ENCODE measurements around the gene TGIF2.

TGIF2 gene

GRCh38 chr20:36601540-36601939 lies 28.1 kb downstream of the TGIF2 start:
- no peaks in the 10 kb centered on the region for H3K36me3 ChIP-seq (replicated peaks; ENCODE audit: insufficient read depth, low read length)
- no peak for DNase-seq
- H2AFZ ChIP-seq (ENCODE audit: low read length): no peak overlapping the region
- no peak overlapping the region for H3K4me3 ChIP-seq (ENCODE audit: low read length)
- H3K27me3 ChIP-seq (replicated peaks; ENCODE audit: insufficient read depth, low read length): no peaks in the 10 kb centered on the region
- peaks cover 23% of the 10 kb centered on the region; the same call in 1 of the 2 replicates for H3F3A ChIP-seq (ENCODE audit: insufficient read depth, low read length)
- no peak overlapping the region for H3K9ac ChIP-seq (ENCODE audit: low read length)
- H4K20me1 ChIP-seq (ENCODE audit: insufficient read depth, low read length): no peaks in the 10 kb centered on the region
- no peaks in the 10 kb centered on the region for H3K9me3 ChIP-seq (replicated peaks; ENCODE audit: insufficient read depth, low read length)
- H3K4me1 ChIP-seq (ENCODE audit: low read length): peaks cover 15% of the 10 kb centered on the region
- TF ChIP-seq EZH2phosphoT487 (IDR thresholded peaks at IDR 0.05; ENCODE audit: low read length) (no peak), CTCF (IDR thresholded peaks at IDR 0.05; ENCODE audit: low read length) (no peak), EZH2 (optimal IDR thresholded peaks at IDR 0.05; ENCODE audit: low read depth, low read length) (no peak)
- H3K27ac ChIP-seq (ENCODE audit: low read length): no peak overlapping the region
- no peaks in the 10 kb centered on the region for H3K9me2 ChIP-seq (replicated peaks; ENCODE audit: insufficient read depth, low read length)
- H3K79me2 ChIP-seq (ENCODE audit: low read length): peaks cover 10% of the 10 kb centered on the region
- H3K4me2 ChIP-seq (ENCODE audit: low read depth, low read length): no peak overlapping the region

GRCh38 chr20:36604952-36605398 lies 31.6 kb downstream of the TGIF2 start:
- Histone ChIP-seq H3K9me2 (replicated peaks; ENCODE audit: insufficient read depth, low read length) (no peaks in the 10 kb centered on the region), H3K9ac (ENCODE audit: low read length) (peak overlapping the region; percentile 94), H3K4me2 (ENCODE audit: low read depth, low read length) (peak overlapping the region; percentile 87), H3K9me3 (replicated peaks; ENCODE audit: insufficient read depth, low read length) (no peaks in the 10 kb centered on the region), H3F3A (ENCODE audit: insufficient read depth, low read length) (peaks cover 27% of the 10 kb centered on the region; the same call in 1 of the 2 replicates), H3K4me3 (ENCODE audit: low read length) (peak overlapping the region; percentile 97), H2AFZ (ENCODE audit: low read length) (peak overlapping the region; percentile 79), H3K27me3 (replicated peaks; ENCODE audit: insufficient read depth, low read length) (no peaks in the 10 kb centered on the region), H3K4me1 (ENCODE audit: low read length) (peaks cover 16% of the 10 kb centered on the region), H3K79me2 (ENCODE audit: low read length) (peaks cover 43% of the 10 kb centered on the region), H3K36me3 (replicated peaks; ENCODE audit: insufficient read depth, low read length) (peaks cover 10% of the 10 kb centered on the region; the same call in 1 of the 2 replicates), H4K20me1 (ENCODE audit: insufficient read depth, low read length) (no peaks in the 10 kb centered on the region), H3K27ac (ENCODE audit: low read length) (peak overlapping the region; percentile 98)
- DNase-seq: peak; percentile 72
- TF ChIP-seq EZH2 (optimal IDR thresholded peaks at IDR 0.05; ENCODE audit: low read depth, low read length) (no peak), EZH2phosphoT487 (IDR thresholded peaks at IDR 0.05; ENCODE audit: low read length) (no peak), CTCF (IDR thresholded peaks at IDR 0.05; ENCODE audit: low read length) (no peak)

DNA sequence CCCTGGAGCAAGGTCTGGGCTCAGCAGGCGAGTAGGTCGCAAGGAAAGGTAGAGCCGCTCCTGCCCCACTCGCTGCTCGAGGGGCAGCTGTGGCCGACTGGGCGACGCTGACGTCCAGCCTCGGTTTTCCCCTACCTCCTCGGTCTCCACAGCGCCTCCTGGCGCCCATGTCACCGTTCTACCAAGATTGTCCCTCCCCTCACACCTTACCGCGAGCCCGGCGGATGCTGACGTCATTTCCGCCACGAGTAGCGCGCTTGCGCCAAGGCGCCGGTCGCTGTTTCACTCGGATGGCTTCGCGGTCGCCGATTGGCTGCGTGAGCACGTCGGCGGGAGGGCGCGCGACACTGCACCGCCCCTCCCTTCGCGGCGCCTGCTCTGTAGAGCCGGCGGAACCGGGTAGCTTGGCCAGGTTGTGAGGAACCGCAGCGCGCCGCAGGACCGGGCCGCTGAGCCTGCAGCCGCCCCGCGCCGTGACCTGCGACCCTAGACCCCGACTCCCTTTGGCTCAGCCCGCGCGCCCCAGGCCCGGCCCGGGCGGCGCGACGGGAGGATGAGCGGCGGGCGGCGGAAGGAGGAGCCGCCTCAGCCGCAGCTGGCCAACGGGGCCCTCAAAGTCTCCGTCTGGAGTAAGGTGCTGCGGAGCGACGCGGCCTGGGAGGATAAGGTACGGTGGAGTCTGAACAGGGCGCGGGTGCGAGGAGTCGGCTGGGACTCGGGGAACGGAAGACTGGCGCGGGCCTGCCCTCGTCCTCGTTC lies 32.2 kb downstream of the TGIF2 start, which contains the start of gene RAB5IF:
RAB5IF (plus strand) TSS at position 381 of the 759 bp plus-strand sequence; CDS start at position 554, 173 bp downstream.
- H2AFZ ChIP-seq (ENCODE audit: low read length): peak within 1 kb of the TSS; percentile 79
- peak within 1 kb of the TSS; percentile 98 for H3K27ac ChIP-seq (ENCODE audit: low read length)
- H3K9ac ChIP-seq (ENCODE audit: low read length): peak within 1 kb of the TSS; percentile 96
- peak within 1 kb of the TSS; percentile 87 for H3K4me2 ChIP-seq (ENCODE audit: low read depth, low read length)
- DNase-seq: peak; percentile 99
- peaks cover 43% of the 10 kb centered on the region for H3K79me2 ChIP-seq (ENCODE audit: low read length)
- no peaks in the 10 kb centered on the region for H3K27me3 ChIP-seq (replicated peaks; ENCODE audit: insufficient read depth, low read length)
- H3K9me3 ChIP-seq (replicated peaks; ENCODE audit: insufficient read depth, low read length): no peaks in the 10 kb centered on the region
- H3F3A ChIP-seq (ENCODE audit: insufficient read depth, low read length): peaks cover 27% of the 10 kb centered on the region; the same call in 1 of the 2 replicates
- H4K20me1 ChIP-seq (ENCODE audit: insufficient read depth, low read length): no peaks in the 10 kb centered on the region
- H3K9me2 ChIP-seq (replicated peaks; ENCODE audit: insufficient read depth, low read length): no peaks in the 10 kb centered on the region
- H3K4me3 ChIP-seq (ENCODE audit: low read length): peak within 1 kb of the TSS; percentile 97
- no peak for TF ChIP-seq EZH2phosphoT487 (IDR thresholded peaks at IDR 0.05; ENCODE audit: low read length)
- peak; percentile 89 for TF ChIP-seq CTCF (IDR thresholded peaks at IDR 0.05; ENCODE audit: low read length)
- peaks cover 14% of the 10 kb centered on the region for H3K4me1 ChIP-seq (ENCODE audit: low read length)
- H3K36me3 ChIP-seq (replicated peaks; ENCODE audit: insufficient read depth, low read length): peaks cover 10% of the 10 kb centered on the region; the same call in 1 of the 2 replicates

Measured in MM.1S (cell line).